Measurements from ENCODE around the gene SUSD6.
A peak's percentile ranks its signal among the peaks of the same experiment; 100 is the strongest.

Gene SUSD6

DNA sequence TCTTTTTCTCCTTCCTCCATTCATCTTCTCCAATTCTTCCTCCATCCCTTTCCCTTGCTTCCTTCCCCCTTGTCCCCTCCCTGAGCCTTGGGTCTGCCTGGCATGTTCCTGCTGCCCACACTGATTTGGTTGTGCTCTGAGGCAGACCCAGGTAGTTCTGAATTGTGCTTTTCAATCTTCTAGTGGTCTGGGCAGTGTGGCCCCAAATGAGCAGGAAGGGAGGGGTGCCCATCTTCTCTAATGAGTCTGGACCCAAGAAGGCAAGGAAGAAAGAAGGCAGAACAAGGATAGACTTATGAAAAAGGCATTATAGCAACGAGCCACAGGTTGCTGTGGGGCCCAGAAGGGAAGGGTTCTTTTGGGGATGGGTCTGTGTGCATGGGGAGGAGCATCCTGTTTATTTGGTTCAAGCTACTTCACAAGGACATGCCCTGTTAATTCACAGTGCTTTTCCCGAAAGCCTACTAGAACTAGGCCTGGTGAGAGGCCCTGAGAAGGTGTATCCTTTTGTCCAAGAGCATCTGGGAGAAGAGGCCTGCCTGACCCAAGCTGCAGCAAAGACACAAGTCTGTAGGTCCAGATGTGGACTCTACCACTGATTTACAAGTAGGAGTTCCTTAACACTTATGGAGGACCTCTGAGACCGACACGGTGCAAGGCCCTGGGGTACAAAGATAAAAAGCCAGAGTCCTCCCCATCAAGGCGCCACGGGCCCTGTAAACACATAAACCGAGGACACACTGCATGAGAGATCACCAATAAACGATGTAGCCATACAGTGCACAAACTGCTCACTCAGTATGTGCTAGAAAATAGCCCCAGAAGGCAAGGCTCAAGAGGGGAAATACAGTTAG is 1.1 kb upstream of the SUSD6 start:
- Histone ChIP-seq H3K27ac (ENCODE audit: low read length) (peak overlapping the region; percentile 42), H3K4me3 (ENCODE audit: low read length) (peak overlapping the region; percentile 87), H3K27me3 (ENCODE audit: low read depth, low read length) (no peaks in the 10 kb centered on the region), H3K79me2 (ENCODE audit: low read length) (peaks cover 28% of the 10 kb centered on the region), H2AFZ (ENCODE audit: low read depth, low read length) (peak overlapping the region; percentile 84), H3K4me1 (ENCODE audit: low read length) (peaks cover 43% of the 10 kb centered on the region), H3K9me3 (ENCODE audit: insufficient read depth, low read length) (no peaks in the 10 kb centered on the region), H3K4me2 (ENCODE audit: low read length) (peak overlapping the region; percentile 97), H3K9ac (ENCODE audit: low read length) (peak overlapping the region; percentile 80), H4K20me1 (ENCODE audit: insufficient read depth, low read length) (no peaks in the 10 kb centered on the region), H3K36me3 (replicated peaks; ENCODE audit: low read depth, low read length) (no peaks in the 10 kb centered on the region)
- TF ChIP-seq, protein P1, sequence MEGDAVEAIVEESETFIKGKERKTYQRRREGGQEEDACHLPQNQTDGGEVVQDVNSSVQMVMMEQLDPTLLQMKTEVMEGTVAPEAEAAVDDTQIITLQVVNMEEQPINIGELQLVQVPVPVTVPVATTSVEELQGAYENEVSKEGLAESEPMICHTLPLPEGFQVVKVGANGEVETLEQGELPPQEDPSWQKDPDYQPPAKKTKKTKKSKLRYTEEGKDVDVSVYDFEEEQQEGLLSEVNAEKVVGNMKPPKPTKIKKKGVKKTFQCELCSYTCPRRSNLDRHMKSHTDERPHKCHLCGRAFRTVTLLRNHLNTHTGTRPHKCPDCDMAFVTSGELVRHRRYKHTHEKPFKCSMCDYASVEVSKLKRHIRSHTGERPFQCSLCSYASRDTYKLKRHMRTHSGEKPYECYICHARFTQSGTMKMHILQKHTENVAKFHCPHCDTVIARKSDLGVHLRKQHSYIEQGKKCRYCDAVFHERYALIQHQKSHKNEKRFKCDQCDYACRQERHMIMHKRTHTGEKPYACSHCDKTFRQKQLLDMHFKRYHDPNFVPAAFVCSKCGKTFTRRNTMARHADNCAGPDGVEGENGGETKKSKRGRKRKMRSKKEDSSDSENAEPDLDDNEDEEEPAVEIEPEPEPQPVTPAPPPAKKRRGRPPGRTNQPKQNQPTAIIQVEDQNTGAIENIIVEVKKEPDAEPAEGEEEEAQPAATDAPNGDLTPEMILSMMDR (IDR thresholded peaks at IDR 0.05; ENCODE audit: low read depth, low read length), result no peak
- TF ChIP-seq EZH2phosphoT487 (IDR thresholded peaks at IDR 0.05; ENCODE audit: low read depth), result no peak

DNA sequence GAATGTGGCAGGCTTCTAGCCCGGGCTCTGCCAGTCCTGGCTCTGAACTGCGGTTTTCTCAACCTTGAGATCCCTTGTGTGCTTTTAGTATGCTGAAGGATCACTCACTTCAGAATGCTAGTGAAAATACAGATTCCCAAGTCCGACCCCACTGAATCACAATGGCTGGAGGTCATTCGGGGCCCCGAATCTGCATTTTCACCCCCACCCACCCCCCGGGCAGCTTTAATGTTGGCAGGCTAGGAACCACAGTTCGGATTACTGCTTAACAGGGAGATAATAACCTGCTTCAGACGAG is 573 bp upstream of the SUSD6 start:
- Histone ChIP-seq H3K9ac (ENCODE audit: low read length) (peak overlapping the region; percentile 80), H3K79me2 (ENCODE audit: low read length) (peaks cover 30% of the 10 kb centered on the region), H4K20me1 (ENCODE audit: insufficient read depth, low read length) (no peaks in the 10 kb centered on the region), H3K4me1 (ENCODE audit: low read length) (peaks cover 49% of the 10 kb centered on the region), H3K9me3 (ENCODE audit: insufficient read depth, low read length) (no peaks in the 10 kb centered on the region), H3K36me3 (replicated peaks; ENCODE audit: low read depth, low read length) (no peaks in the 10 kb centered on the region), H3K4me2 (ENCODE audit: low read length) (peak overlapping the region; percentile 97), H3K27me3 (ENCODE audit: low read depth, low read length) (no peaks in the 10 kb centered on the region), H3K4me3 (ENCODE audit: low read length) (peak overlapping the region; percentile 87), H3K27ac (ENCODE audit: low read length) (peak overlapping the region; percentile 42), H2AFZ (ENCODE audit: low read depth, low read length) (peak overlapping the region; percentile 84)
- TF ChIP-seq, protein P1 (IDR thresholded peaks at IDR 0.05; ENCODE audit: low read depth, low read length), result no peak
- no peak for TF ChIP-seq EZH2phosphoT487 (IDR thresholded peaks at IDR 0.05; ENCODE audit: low read depth)

DNA sequence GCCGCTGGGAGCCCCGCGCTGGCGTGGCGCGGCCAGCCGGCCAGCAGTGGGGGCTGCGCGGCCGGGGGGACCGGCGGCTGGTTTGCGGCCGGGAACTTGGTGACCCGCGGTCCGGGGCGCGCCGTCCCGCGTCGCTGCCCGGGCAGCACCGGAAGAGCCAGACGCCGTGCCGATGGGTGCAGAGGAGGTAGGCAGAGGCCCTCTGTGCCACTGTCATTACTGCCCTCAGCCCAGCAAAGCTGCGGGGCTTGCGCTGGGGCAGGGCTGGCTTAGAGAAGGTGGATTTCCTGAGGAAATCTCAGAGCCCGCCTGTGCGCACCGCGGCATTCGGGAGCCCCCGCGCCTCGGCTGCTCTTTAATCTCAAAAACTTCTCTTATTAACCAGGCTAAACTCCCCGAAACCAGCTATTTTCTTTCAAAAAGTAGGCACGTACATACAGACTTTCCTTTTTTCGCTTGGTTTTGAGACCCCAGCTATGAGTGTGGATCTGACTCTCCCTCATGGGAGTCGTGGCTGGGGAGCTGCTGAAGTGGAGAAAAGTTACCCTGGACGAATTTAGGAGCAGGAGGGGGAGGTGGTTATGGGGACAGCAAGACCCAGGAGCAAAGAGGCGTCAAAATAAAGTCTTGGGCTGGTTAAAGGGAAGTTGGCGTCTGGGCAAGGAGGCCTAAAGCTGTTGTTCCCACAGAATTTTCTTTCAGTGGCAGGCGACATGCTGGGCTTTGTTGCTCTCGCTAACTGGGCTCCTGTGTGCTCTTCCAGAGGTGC is 802 bp downstream of the SUSD6 start:
- H3K9me3 ChIP-seq (ENCODE audit: insufficient read depth, low read length), result no peaks in the 10 kb centered on the region
- H3K9ac ChIP-seq (ENCODE audit: low read length), result peak overlapping the region; percentile 99
- H3K27me3 ChIP-seq (ENCODE audit: low read depth, low read length), result no peaks in the 10 kb centered on the region
- TF ChIP-seq, protein P1 (IDR thresholded peaks at IDR 0.05; ENCODE audit: low read depth, low read length), result no peak
- TF ChIP-seq EZH2phosphoT487 (IDR thresholded peaks at IDR 0.05; ENCODE audit: low read depth), result no peak
- H4K20me1 ChIP-seq (ENCODE audit: insufficient read depth, low read length), result 0 out of 2 replicates have a peak, but pooled peaks cover under 1% of the 10 kb centered on the region
- 0 out of 2 replicates have a peak overlapping the region, but pooled peaks have one; percentile 24 for H2AFZ ChIP-seq (ENCODE audit: low read depth, low read length)
- H3K79me2 ChIP-seq (ENCODE audit: low read length), result peaks cover 43% of the 10 kb centered on the region
- peak overlapping the region; percentile 97 for H3K4me3 ChIP-seq (ENCODE audit: low read length)
- H3K4me2 ChIP-seq (ENCODE audit: low read length), result peak overlapping the region; percentile 97
- H3K27ac ChIP-seq (ENCODE audit: low read length), result peak overlapping the region; percentile 96
- H3K4me1 ChIP-seq (ENCODE audit: low read length), result peaks cover 55% of the 10 kb centered on the region
- peaks cover 5% of the 10 kb centered on the region for H3K36me3 ChIP-seq (replicated peaks; ENCODE audit: low read depth, low read length)

DNA sequence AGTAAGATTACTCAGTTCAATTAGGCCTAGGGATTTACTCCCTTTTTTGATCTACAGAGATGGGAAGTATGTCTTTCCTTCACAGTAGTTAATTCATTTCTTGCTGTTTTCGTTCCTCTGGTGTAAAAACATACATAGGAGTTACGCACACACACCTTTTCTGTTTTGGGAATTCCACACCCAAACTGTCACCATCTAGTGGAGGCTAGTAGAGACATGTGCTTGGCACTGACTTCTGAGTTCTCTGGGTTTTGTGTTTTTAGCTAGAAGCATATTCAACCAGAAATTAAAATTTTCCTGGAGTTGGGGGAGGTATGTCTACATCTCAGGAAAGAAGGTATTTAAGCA is 1.4 kb downstream of the SUSD6 start:
- peak overlapping the region; percentile 97 for H3K4me2 ChIP-seq (ENCODE audit: low read length)
- TF ChIP-seq EZH2phosphoT487 (IDR thresholded peaks at IDR 0.05; ENCODE audit: low read depth), result no peak
- TF ChIP-seq, protein P1 (IDR thresholded peaks at IDR 0.05; ENCODE audit: low read depth, low read length), result peak; percentile 42
- H3K27ac ChIP-seq (ENCODE audit: low read length), result peak overlapping the region; percentile 96
- H3K27me3 ChIP-seq (ENCODE audit: low read depth, low read length), result no peaks in the 10 kb centered on the region
- peaks cover 5% of the 10 kb centered on the region for H3K36me3 ChIP-seq (replicated peaks; ENCODE audit: low read depth, low read length)
- H3K9me3 ChIP-seq (ENCODE audit: insufficient read depth, low read length), result no peaks in the 10 kb centered on the region
- H2AFZ ChIP-seq (ENCODE audit: low read depth, low read length), result no peak overlapping the region
- peak overlapping the region; percentile 99 for H3K9ac ChIP-seq (ENCODE audit: low read length)
- peaks cover 49% of the 10 kb centered on the region for H3K79me2 ChIP-seq (ENCODE audit: low read length)
- H4K20me1 ChIP-seq (ENCODE audit: insufficient read depth, low read length), result peaks cover 6% of the 10 kb centered on the region; the same call in 1 of the 2 replicates
- peak overlapping the region; percentile 97 for H3K4me3 ChIP-seq (ENCODE audit: low read length)
- H3K4me1 ChIP-seq (ENCODE audit: low read length), result peaks cover 61% of the 10 kb centered on the region

Measured in OCI-LY3 (cell line).